Stomach (tissue), 4 donors: ENCODE results near the gene MAB21L4.

Experiments used
- POLR2A ChIP-seq, 4 donors: fragments of 450-650 bp; IDR thresholded peaks; one replicate each; pipeline ENCODE4 v1.6.1; 2016; ENCODE audit warnings: antibody characterized with exemption in 4 of 4, control low read depth in 2 of 4, mild to moderate bottlenecking in 1 of 4, moderate library complexity in 1 of 4
- POLR2AphosphoS5 ChIP-seq, 3 donors: sonication (generic); formaldehyde crosslinking; IDR thresholded peaks; one replicate each; pipeline ENCODE4 v1.6.1; 2016; ENCODE audit warnings: antibody characterized with exemption in 3 of 3
- TF ChIP-seq, protein P1 (sequence below), 7 experiments: fragments of 450-650 bp in 4 of 7; fragments of 200-600 bp in 3 of 7; sonication (generic) in 3 of 7; IDR thresholded peaks; one replicate each; pipeline ENCODE4 v1.5.1; 2016 to 2019; ENCODE audit warnings: antibody characterized with exemption in 7 of 7, control low read depth in 2 of 7, mild to moderate bottlenecking in 1 of 7

DNA sequence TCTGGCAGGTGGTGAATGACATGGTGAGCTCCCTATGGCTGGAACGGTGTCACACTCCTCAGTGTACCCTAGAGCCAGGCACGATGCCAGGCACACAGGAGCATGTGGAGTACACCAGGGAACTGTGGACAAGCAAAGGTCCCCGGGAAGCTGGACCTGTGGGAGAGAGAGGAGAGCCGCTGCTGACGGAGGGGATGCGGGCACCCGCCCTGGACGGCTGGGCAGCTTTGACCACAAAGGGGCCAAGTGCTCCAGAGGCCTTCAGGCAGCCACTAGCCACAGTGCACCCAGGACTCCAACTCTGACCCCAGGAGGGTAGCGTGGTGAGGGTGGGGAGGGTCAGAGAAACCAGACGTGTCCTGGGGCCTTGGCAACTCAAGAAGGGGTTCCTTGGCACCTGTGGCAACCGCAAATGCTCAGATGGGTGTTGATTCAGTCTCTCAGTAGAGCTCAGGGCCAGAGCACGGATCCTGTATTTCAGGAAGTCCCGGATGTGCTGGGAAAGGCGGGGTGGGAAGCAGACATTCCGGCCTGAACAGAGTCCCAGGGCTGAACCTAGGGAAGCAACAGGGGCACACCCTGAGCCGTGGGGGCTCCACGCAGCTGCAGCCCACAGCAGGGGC is 2.3 kb upstream of the MAB21L4 start:
- TF ChIP-seq, protein P1, sequence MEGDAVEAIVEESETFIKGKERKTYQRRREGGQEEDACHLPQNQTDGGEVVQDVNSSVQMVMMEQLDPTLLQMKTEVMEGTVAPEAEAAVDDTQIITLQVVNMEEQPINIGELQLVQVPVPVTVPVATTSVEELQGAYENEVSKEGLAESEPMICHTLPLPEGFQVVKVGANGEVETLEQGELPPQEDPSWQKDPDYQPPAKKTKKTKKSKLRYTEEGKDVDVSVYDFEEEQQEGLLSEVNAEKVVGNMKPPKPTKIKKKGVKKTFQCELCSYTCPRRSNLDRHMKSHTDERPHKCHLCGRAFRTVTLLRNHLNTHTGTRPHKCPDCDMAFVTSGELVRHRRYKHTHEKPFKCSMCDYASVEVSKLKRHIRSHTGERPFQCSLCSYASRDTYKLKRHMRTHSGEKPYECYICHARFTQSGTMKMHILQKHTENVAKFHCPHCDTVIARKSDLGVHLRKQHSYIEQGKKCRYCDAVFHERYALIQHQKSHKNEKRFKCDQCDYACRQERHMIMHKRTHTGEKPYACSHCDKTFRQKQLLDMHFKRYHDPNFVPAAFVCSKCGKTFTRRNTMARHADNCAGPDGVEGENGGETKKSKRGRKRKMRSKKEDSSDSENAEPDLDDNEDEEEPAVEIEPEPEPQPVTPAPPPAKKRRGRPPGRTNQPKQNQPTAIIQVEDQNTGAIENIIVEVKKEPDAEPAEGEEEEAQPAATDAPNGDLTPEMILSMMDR (IDR thresholded peaks at IDR 0.05), result no peak
- TF ChIP-seq POLR2AphosphoS5 (IDR thresholded peaks at IDR 0.05) (no peak), POLR2A (IDR thresholded peaks at IDR 0.05) (no peak)
